Measurements from ENCODE around the gene IRF3.

GRCh38 chr19:49657493-49658138 lies 8.0 kb downstream of the IRF3 start:
- TF ChIP-seq CTCF (IDR thresholded peaks at IDR 0.05), result no peak
- TF ChIP-seq ZFX (IDR thresholded peaks at IDR 0.05; ENCODE audit: borderline replicate concordance), result no peak
